ENCODE results near the gene GBF1. TPM values are rescaled to one million over a fixed set of nuclear protein-coding genes. Genes with fewer than 3 reads are reported as not detected.

The GBF1 gene
- total and polyA plus RNA-seq, 11 donors = 15.5 to 70.0 (median 48.2) TPM

DNA sequence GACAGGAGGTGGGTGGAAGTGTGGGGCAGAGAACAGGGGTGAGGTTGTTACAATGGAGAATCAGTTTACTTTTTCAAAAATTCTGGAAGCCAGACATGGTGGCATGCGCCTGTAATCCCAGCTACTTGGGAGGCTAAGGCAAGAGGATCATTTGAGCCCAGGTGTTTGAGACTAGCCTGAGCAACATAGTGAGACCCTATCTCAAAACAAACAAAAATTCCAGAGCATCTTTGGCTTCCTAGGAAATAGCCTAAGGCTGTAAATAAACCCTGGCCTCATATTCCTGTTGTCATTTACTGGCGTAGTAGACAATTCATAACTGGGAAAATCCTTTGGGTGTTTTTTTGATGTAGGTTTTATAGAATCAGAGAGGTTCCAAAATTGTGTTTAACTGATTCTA lies 44.0 kb downstream of the GBF1 start:
- Histone ChIP-seq H3K27me3 (no peaks in the 10 kb centered on the region), H3K27ac (peak overlapping the region in 1 of 12 donors; percentile 4), H3K4me1 (peaks cover 0 to 65% (median 36%) of the 10 kb centered on the region in 12 donors), H3K9me3 (no peaks in the 10 kb centered on the region), H3K36me3 (peaks cover 0 to 32% (median 0%) of the 10 kb centered on the region in 9 donors), H3K4me3 (no peak overlapping the region)
- DNase-seq (no peak), ATAC-seq (no peak)
- TF ChIP-seq, protein P1, sequence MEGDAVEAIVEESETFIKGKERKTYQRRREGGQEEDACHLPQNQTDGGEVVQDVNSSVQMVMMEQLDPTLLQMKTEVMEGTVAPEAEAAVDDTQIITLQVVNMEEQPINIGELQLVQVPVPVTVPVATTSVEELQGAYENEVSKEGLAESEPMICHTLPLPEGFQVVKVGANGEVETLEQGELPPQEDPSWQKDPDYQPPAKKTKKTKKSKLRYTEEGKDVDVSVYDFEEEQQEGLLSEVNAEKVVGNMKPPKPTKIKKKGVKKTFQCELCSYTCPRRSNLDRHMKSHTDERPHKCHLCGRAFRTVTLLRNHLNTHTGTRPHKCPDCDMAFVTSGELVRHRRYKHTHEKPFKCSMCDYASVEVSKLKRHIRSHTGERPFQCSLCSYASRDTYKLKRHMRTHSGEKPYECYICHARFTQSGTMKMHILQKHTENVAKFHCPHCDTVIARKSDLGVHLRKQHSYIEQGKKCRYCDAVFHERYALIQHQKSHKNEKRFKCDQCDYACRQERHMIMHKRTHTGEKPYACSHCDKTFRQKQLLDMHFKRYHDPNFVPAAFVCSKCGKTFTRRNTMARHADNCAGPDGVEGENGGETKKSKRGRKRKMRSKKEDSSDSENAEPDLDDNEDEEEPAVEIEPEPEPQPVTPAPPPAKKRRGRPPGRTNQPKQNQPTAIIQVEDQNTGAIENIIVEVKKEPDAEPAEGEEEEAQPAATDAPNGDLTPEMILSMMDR (IDR thresholded peaks at IDR 0.05) = no peak
- no peak for TF ChIP-seq POLR2A (IDR thresholded peaks at IDR 0.05)
- intact Hi-C loops (cut with DNase I) = loop anchor here in 3 of 10 donors (10.0 kb wide), 1 partner anchor 45 kb away; no protein-coding TSS in a partner anchor
- 89 to 97% (median 94%) methylated on average over 2 of the region's 2 CpGs for WGBS, 4 donors

DNA sequence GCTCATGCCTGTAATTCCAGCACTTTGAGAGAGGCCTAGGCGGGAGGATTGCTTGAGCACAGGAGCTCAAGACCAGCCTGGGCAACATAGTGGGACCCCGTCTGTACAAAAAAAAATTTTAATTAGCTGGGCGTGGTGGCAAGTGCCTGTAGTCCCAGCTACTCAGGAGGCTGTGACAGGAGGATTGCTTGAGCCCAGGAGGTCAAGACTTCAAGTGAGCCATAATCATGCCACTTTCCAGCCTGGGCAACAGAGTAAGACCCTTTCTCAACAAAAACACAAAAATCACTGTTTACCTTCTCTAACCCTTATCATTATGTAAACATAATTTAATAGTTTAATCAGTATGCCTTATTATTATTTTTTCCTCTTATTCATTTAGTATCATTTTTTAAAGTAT lies 44.5 kb downstream of the GBF1 start:
- H3K36me3 ChIP-seq = peaks cover 0 to 32% (median 0%) of the 10 kb centered on the region in 9 donors
- ATAC-seq = no peak
- 95 to 98% (median 96%) methylated on average over 3 of the region's 3 CpGs for WGBS, 4 donors
- H3K4me1 ChIP-seq = peaks cover 0 to 65% (median 38%) of the 10 kb centered on the region in 12 donors
- H3K9me3 ChIP-seq = no peaks in the 10 kb centered on the region
- intact Hi-C loops (cut with DNase I) = loop anchor here in 3 of 10 donors (10.0 kb wide), 1 partner anchor 45 kb away; no protein-coding TSS in a partner anchor
- no peak overlapping the region for H3K4me3 ChIP-seq
- no peaks in the 10 kb centered on the region for H3K27me3 ChIP-seq
- TF ChIP-seq, protein P1 (IDR thresholded peaks at IDR 0.05) = no peak
- no peak for TF ChIP-seq POLR2A (IDR thresholded peaks at IDR 0.05)
- H3K27ac ChIP-seq = peak overlapping the region in 3 of 12 donors; percentile 4 to 92 (median 89)
- no peak for DNase-seq

DNA sequence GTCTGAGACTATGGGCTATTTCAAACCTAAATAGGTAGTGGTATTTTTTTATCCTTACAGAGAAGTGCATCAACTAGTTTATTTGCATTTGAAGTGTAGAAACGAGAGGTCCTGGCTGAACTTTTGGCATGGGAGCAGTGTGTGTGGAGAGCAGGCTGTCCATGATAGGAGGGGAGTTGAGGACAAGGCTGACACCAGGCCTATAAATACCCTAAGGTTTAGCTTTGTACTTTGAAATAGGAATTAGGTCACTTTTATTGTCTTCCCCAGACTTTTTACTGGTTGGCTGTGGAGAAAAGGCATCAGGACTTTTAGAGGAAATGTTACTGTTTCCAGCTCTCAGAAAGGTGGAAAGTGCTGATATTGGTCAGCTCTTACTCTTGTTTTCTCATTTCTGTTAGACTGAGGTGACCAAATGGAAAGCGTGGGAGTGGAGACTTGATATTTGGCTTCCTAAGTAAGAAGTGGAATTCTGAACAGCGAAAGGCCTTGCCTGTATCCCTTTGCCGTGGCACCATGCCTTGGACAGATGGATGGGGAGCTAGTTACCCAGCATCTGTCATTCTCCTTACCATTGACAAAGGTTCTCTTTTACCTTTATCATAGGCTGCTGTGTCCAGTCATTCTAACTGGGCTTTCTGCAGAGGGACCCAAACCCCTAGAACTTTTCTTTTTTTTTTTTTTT lies 46.0 kb downstream of the GBF1 start:
- DNase-seq (peak in 4 of 5 donors; percentile 64 to 70 (median 66)), ATAC-seq (peak; percentile 96 to 99 (median 98))
- Histone ChIP-seq H3K36me3 (peaks cover 0 to 26% (median 0%) of the 10 kb centered on the region in 9 donors), H3K9me3 (no peaks in the 10 kb centered on the region), H3K27me3 (no peaks in the 10 kb centered on the region), H3K4me1 (peaks cover 0 to 63% (median 32%) of the 10 kb centered on the region in 12 donors), H3K27ac (peak overlapping the region; percentile 58 to 92 (median 88)), H3K4me3 (peak overlapping the region in 1 of 12 donors; percentile 13)
- 10 to 26% (median 25%) methylated on average over 4 of the region's 4 CpGs for WGBS, 4 donors
- TF ChIP-seq, protein P1 (IDR thresholded peaks at IDR 0.05) = no peak
- no peak for TF ChIP-seq POLR2A (IDR thresholded peaks at IDR 0.05)
- intact Hi-C loops (cut with DNase I) = no loop called here

DNA sequence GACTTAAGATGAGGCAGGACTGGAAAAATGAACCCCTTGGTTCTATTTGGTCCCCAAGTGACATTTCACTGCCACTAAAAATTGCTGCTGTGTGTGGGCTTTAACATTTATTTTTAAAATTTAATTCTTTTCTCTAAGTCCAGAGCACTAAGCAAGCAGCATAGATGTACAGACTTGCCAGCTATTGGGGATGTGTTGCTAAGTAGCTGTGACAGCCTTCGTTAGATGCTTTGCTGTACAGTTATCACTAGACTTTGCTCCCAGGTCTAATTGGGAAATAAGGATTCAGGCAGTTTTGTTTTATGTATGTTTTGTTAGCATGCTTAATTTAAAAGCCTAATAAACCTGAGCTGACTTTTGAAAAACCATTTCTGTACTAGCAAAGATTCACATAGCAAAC lies 51.8 kb downstream of the GBF1 start:
- DNase-seq = no peak

More for the DNA sequence above, 51.8 kb downstream of the GBF1 start:
- 48 to 68% (median 63%) methylated on average over 1 of the region's 1 CpG for WGBS, 4 donors
- ATAC-seq = no peak
- H3K4me3 ChIP-seq = no peak overlapping the region
- H3K4me1 ChIP-seq = peaks cover 0 to 67% (median 21%) of the 10 kb centered on the region in 12 donors
- no peak for TF ChIP-seq POLR2A (IDR thresholded peaks at IDR 0.05)
- TF ChIP-seq, protein P1 (IDR thresholded peaks at IDR 0.05) = no peak
- H3K27ac ChIP-seq = no peak overlapping the region
- H3K9me3 ChIP-seq = no peaks in the 10 kb centered on the region
- H3K36me3 ChIP-seq = peaks cover 0 to 5% (median 0%) of the 10 kb centered on the region in 9 donors
- no peaks in the 10 kb centered on the region for H3K27me3 ChIP-seq
- intact Hi-C loops (cut with DNase I) = no loop called here
